OCI-LY1 (cell line): ENCODE data around the gene SPATA33.

Experiments used
- CTCF ChIP-seq: fragments of 200-600 bp; sonication (generic), shearing (Covaris generic); IDR thresholded peaks from 2 replicates; pipeline ENCODE4 v1.5.1; 2017; ENCODE audit warnings: mild to moderate bottlenecking, antibody characterized with exemption, low read length, moderate library complexity, mixed read lengths
- EZH2 ChIP-seq: fragments of 200-600 bp; sonication (generic), shearing (Covaris generic); IDR thresholded peaks from 2 replicates; pipeline ENCODE4 v1.8.0; 2017; ENCODE audit warnings: borderline replicate concordance, mixed run types, mild to moderate bottlenecking, antibody characterized with exemption, low read length, moderate library complexity, mixed read lengths

GRCh38 chr16:89610108-89610453 is 47.6 kb upstream of the SPATA33 start:
- TF ChIP-seq CTCF (no peak), EZH2 (no peak)
